ENCODE measurements around the gene AMPD3. TPM values are rescaled to one million over a fixed set of nuclear protein-coding genes. Genes with fewer than 3 reads are reported as not detected.

AMPD3 gene
- polyA plus RNA-seq, 1 donor (not counting 4 experiments of a cell fraction or from before 2014, with no cell fraction given) = 11.1 TPM

DNA sequence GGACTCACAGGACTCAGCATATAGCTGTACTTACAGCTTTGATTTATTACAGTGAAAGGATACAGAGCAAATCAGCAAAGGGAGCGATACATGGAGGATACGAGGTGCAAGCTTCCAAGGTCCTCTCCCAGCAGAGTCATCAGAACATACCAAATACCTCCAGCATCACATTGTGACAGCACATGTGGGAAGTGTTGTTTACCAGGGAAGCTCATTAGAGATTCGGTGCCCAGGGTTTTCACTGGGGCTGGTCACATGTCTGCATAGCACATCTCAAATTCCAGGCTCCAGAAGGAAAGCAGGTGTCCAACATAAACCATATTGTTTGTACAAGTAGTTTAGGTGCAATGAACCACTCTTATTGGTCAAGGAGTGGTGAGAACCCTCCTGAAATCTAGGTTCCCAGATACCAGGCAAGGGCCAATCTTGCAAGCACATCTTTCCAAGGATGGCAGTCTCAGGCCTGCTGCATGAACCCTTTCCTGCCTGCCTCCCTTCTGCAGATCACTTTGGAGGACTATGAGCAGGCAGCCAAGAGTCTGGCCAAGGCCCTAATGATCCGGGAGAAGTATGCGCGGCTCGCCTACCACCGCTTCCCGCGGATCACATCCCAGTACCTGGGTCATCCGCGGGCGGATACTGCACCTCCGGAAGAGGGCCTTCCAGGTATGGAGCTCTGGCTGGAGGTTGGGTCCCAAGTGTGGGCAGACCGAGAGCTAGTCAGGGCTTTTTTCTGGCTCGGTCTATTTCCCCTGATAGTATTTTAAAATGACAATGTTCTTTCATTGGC, 26.7 kb downstream of the AMPD3 start:
- DNase-seq (ENCODE audit: low read depth, low spot score) = no peak
- TF ChIP-seq EZH2 (IDR thresholded peaks at IDR 0.05; ENCODE audit: low read length) = no peak
- Histone ChIP-seq H3K4me1 (ENCODE audit: control insufficient read depth, extremely low read depth, insufficient read depth, low read length) (no peaks in the 10 kb centered on the region), H3K9me3 (ENCODE audit: control insufficient read depth, low read depth, low read length) (no peaks in the 10 kb centered on the region), H4K20me1 (ENCODE audit: control insufficient read depth, extremely low read depth, insufficient read depth, low read length) (no peaks in the 10 kb centered on the region), H3K9me1 (ENCODE audit: control insufficient read depth, extremely low read depth, insufficient read depth, low read length) (no peaks in the 10 kb centered on the region), H3K4me3 (ENCODE audit: control insufficient read depth in 2 of 3, extremely low read depth in 1 of 3, insufficient read depth in 2 of 3, low read depth in 1 of 3, low read length in 3 of 3) (no peak overlapping the region), H3K27me3 (ENCODE audit: control insufficient read depth, extremely low read depth, insufficient read depth, low read length) (no peaks in the 10 kb centered on the region), H3K79me2 (ENCODE audit: control insufficient read depth, insufficient read depth, low read length) (peaks cover 2% of the 10 kb centered on the region), H3K4me2 (ENCODE audit: control insufficient read depth, extremely low read depth, insufficient read depth, low read depth, low read length) (no peak overlapping the region), H2AFZ (ENCODE audit: control insufficient read depth, low read length) (no peak overlapping the region), H3K27ac (ENCODE audit: control insufficient read depth, insufficient read depth, low read length) (no peak overlapping the region), H3K9ac (ENCODE audit: control insufficient read depth, extremely low read depth, insufficient read depth, low read length) (no peak overlapping the region), H3K36me3 (ENCODE audit: control insufficient read depth in 2 of 2, extremely low read depth in 1 of 2, insufficient read depth in 2 of 2, low read length in 2 of 2) (peaks cover 14 to 16% of the 10 kb centered on the region in 2 experiments)
- dilution Hi-C loops (cut with MboI; ENCODE audit: extremely low pct_ligation_motif_present, low sequenced_read_pairs) = no loop called here
- FAIRE-seq = no peak

DNA sequence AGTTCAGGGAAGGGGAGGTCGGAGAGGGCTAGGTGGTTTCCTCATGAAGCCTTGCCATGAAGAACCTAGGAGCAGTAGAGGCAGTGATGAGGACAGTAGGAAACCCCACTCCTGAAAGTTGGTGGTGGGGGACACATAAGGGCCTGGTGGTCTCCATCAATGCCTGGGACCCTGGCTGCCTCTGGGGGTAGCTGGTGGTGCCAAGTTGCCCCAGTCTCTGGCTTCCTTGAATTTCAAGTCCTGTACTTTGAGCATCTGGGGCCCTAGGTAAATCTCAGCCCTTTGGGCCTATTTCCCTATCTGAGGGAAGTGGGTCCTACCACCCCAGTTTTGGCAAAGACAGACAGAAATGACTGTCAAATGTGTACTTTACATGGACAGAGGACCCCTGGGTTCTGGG, 28.1 kb downstream of the AMPD3 start:
- Histone ChIP-seq H3K9me1 (ENCODE audit: control insufficient read depth, extremely low read depth, insufficient read depth, low read length) (no peaks in the 10 kb centered on the region), H2AFZ (ENCODE audit: control insufficient read depth, low read length) (no peak overlapping the region), H3K79me2 (ENCODE audit: control insufficient read depth, insufficient read depth, low read length) (no peaks in the 10 kb centered on the region), H3K4me3 (ENCODE audit: control insufficient read depth in 2 of 3, extremely low read depth in 1 of 3, insufficient read depth in 2 of 3, low read depth in 1 of 3, low read length in 3 of 3) (no peak overlapping the region), H3K4me2 (ENCODE audit: control insufficient read depth, extremely low read depth, insufficient read depth, low read depth, low read length) (no peak overlapping the region), H3K27me3 (ENCODE audit: control insufficient read depth, extremely low read depth, insufficient read depth, low read length) (no peaks in the 10 kb centered on the region), H3K4me1 (ENCODE audit: control insufficient read depth, extremely low read depth, insufficient read depth, low read length) (peaks cover 9% of the 10 kb centered on the region), H3K36me3 (ENCODE audit: control insufficient read depth in 2 of 2, extremely low read depth in 1 of 2, insufficient read depth in 2 of 2, low read length in 2 of 2) (peaks cover 16 to 23% of the 10 kb centered on the region in 2 experiments), H3K9me3 (ENCODE audit: control insufficient read depth, low read depth, low read length) (no peaks in the 10 kb centered on the region), H4K20me1 (ENCODE audit: control insufficient read depth, extremely low read depth, insufficient read depth, low read length) (no peaks in the 10 kb centered on the region), H3K27ac (ENCODE audit: control insufficient read depth, insufficient read depth, low read length) (no peak overlapping the region), H3K9ac (ENCODE audit: control insufficient read depth, extremely low read depth, insufficient read depth, low read length) (no peak overlapping the region)
- no peak for FAIRE-seq
- dilution Hi-C loops (cut with MboI; ENCODE audit: extremely low pct_ligation_motif_present, low sequenced_read_pairs) = no loop called here
- TF ChIP-seq EZH2 (IDR thresholded peaks at IDR 0.05; ENCODE audit: low read length) = no peak
- TF ChIP-seq, protein P1, sequence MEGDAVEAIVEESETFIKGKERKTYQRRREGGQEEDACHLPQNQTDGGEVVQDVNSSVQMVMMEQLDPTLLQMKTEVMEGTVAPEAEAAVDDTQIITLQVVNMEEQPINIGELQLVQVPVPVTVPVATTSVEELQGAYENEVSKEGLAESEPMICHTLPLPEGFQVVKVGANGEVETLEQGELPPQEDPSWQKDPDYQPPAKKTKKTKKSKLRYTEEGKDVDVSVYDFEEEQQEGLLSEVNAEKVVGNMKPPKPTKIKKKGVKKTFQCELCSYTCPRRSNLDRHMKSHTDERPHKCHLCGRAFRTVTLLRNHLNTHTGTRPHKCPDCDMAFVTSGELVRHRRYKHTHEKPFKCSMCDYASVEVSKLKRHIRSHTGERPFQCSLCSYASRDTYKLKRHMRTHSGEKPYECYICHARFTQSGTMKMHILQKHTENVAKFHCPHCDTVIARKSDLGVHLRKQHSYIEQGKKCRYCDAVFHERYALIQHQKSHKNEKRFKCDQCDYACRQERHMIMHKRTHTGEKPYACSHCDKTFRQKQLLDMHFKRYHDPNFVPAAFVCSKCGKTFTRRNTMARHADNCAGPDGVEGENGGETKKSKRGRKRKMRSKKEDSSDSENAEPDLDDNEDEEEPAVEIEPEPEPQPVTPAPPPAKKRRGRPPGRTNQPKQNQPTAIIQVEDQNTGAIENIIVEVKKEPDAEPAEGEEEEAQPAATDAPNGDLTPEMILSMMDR (optimal IDR thresholded peaks at IDR 0.05 in 1 of 3, IDR thresholded peaks at IDR 0.05 in 1 of 3, conservative IDR thresholded peaks at IDR 0.05 in 1 of 3; ENCODE audit: extremely low read depth in 1 of 3, insufficient read depth in 2 of 3, low read length in 3 of 3) = no peak
- DNase-seq (ENCODE audit: low read depth, low spot score) = no peak

All from keratinocyte (primary cell).